Measurements from ENCODE around the gene MRLN.

Gene MRLN

DNA sequence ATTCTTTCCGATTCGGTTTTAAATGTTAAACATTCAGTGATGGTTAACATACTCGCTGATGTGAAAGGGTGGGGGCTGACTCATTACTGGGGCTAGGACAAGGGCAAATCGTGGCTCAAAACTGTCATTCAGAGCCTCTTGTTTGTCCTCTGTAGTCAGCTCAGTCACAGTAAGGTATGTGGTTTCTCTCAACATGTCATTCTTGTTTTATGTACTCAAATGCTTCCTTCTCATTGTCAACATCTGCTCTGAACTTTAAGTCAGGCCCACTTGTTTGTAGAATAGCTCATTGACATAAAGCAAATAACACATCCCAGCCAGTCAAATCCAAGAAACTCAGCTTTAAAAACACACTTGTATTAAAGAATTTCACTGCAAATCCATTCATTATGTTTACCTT is 50.9 kb downstream of the MRLN start:
- no peak for DNase-seq

- DNase-seq = no peak
Measured at GRCh38 chr10:59700709-59701108, 52.5 kb downstream of the MRLN start.

GRCh38 chr10:59698326-59698725 is 54.9 kb downstream of the MRLN start:
- no peak for DNase-seq

GRCh38 chr10:59695637-59696036 is 57.6 kb downstream of the MRLN start:
- no peak for DNase-seq

DNA sequence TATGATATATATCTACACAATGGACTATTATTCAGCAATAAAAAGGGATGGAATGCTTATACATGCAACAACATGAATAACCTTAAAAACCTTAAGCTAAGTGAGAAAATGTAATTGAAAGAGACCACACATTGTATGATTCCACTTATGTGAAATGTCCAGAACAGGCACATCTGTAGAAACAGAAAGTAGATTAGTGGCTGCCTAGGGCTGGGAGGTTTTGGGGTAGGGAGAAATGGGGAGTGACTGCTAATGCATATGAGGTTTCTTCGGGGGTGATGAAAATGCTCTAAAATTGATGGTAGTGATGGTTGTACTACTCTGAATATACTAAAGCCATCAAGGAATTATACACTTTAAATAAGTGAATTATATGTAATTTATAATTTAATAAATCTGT is 58.3 kb downstream of the MRLN start:
- no peak for DNase-seq

DNA sequence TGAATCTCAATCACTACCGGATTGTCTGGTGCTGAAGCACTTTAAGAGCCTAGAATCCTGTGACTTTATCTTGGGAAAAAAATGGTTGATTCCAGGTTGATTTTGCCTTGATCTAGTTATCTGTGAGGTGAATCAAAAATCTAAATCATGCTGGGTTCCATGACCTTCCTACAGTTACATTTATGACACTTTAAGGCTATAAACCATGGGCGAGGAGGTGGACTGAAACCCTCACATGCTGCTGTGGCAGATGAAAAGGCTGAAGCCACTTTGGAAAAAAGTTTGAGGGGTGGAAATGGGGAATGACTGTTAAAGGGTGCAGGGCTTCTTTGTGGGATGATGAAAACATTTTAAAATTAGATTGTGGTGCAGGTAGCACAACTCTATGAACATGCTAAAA is 61.1 kb downstream of the MRLN start:
- DNase-seq = no peak

- DNase-seq = no peak
Measured at GRCh38 chr10:59688921-59689351, 64.3 kb downstream of the MRLN start.

DNA sequence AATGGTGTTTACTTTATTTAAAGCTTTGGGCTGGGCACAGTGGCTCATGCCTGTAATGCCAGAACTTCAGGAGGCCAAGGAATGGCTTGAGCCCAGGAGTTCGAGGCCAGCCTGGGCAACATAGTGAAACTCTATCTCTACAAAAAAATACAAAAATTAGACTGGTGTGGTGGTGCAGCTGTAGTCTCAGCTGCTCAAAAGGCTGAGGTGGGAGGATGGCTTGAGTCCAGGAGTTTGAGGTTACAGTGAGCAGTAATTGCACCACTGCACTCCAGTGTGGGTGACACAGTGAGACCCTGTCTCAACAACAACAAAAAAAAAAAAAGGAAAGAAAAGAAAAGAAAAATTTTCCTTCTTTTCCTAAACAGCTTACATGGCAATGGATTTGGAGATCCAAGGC is 65.6 kb downstream of the MRLN start:
- no peak for DNase-seq
